ENCODE data around the gene TEX55. TPM values are rescaled to one million over a fixed set of nuclear protein-coding genes. Genes with fewer than 3 reads are reported as not detected.

Gene TEX55
- total RNA-seq (2012; rRNA removed) (not detected in 2 replicates), polyA plus RNA-seq (2012; rRNA removed) (not detected in 2 replicates), Bru-seq, nascent RNA (not detected), BruChase-seq, experiment 1, labeled RNA remaining after a 6-hour chase (not detected), BruChase-seq, experiment 2, labeled RNA remaining after a 2-hour chase (not detected)
- polyA plus RNA-seq (2012; cell fraction: cytosol; rRNA removed): not detected in 2 replicates
- polyA plus RNA-seq (2012; cell fraction: nucleus; rRNA removed; ENCODE audit: low replicate concordance): not detected in 2 replicates
- long read RNA-seq: 0 reads

GRCh38 chr3:119145500-119146167 lies at the start of gene TEX55:
Gene TEX55 (plus strand): TSS chr3:119146165. CDS start chr3:119146190, 25 bp downstream.
- CTCF ChIA-PET: interaction anchor here (0.7 to 1.9 kb wide), 3 partner anchors 63 to 96 kb away, joined by 3 to 9 read pairs (median 3); partner anchors contain the start of gene B4GALT4
- peak within 1 kb of the TSS; percentile 92 for H2AK9ac ChIP-seq (replicated peaks; ENCODE audit: low read depth, low read length, poor library complexity)
- H4K20me1 ChIP-seq (ENCODE audit: insufficient read depth, low read length): no peaks in the 10 kb centered on the region
- H2BK120ac ChIP-seq (ENCODE audit: low read depth, low read length): peak within 1 kb of the TSS; percentile 90
- H4K91ac ChIP-seq (ENCODE audit: insufficient read depth, low read depth, low read length): peak within 1 kb of the TSS; percentile 83
- no peak within 1 kb of the TSS; the same call in 1 of the 2 replicates for H3K9ac ChIP-seq (ENCODE audit: low read depth, low read length)
- peak within 1 kb of the TSS; percentile 93 for H2AFZ ChIP-seq (replicated peaks; ENCODE audit: low read length, poor library complexity)
- H2BK5ac ChIP-seq (ENCODE audit: low read depth, low read length, poor library complexity, severe bottlenecking): peak within 1 kb of the TSS; percentile 60
- H3K79me1 ChIP-seq (ENCODE audit: low read depth in 1 of 2, low read length in 2 of 2): no peaks in the 10 kb centered on the region
- no peak within 1 kb of the TSS for H3K4me3 ChIP-seq (ENCODE audit: insufficient read depth, low read depth, low read length)
- H3K4me1 ChIP-seq (ENCODE audit: control insufficient read depth, insufficient read depth, low read length): peaks cover 4% of the 10 kb centered on the region
- 93% methylated on average over 2 of the region's 23 CpGs; no CpG with 5 or more reads in 1 of the 2 experiments for WGBS, 2 experiments (ENCODE audit: extremely low coverage in 2 of 2, insufficient read length in 1 of 2)
- no peaks in the 10 kb centered on the region for H3K36me3 ChIP-seq (ENCODE audit: control insufficient read depth, insufficient read depth, low read length)
- dilution Hi-C loops (cut with HindIII; ENCODE audit: low sequenced_read_pairs, unreplicated experiment) (no loop called here), in situ Hi-C loops (cut with MboI; ENCODE audit: low sequenced_read_pairs) (loop anchor here (5.0 to 25.0 kb wide), 2 partner anchors 97 to 542 kb away; partner anchors contain the start of genes B4GALT4 and COX17), intact Hi-C loops (cut with micrococcal nuclease) (loop anchor here (1.0 to 5.0 kb wide), 5 partner anchors 37 to 536 kb away; no protein-coding TSS in a partner anchor)
- no peak within 1 kb of the TSS for H3K23ac ChIP-seq (ENCODE audit: low read depth, low read length)
- H4K5ac ChIP-seq (ENCODE audit: low read depth, low read length): peak within 1 kb of the TSS; percentile 61
- peak within 1 kb of the TSS; percentile 19 to 77; a peak in 2 of 4 replicates for H4K8ac ChIP-seq (ENCODE audit: low read depth in 2 of 2, low read length in 2 of 2)
- H3K18ac ChIP-seq (ENCODE audit: low read depth, low read length): peak within 1 kb of the TSS; percentile 88; the same call in 1 of the 2 replicates
- H2BK15ac ChIP-seq (ENCODE audit: low read depth, low read length): peak within 1 kb of the TSS; percentile 85
- peak within 1 kb of the TSS; percentile 90 for H2BK20ac ChIP-seq (ENCODE audit: low read depth, low read length)
- peak within 1 kb of the TSS; percentile 79 for H3K4ac ChIP-seq (ENCODE audit: low read depth, low read length)
- H2AK5ac ChIP-seq (ENCODE audit: low read depth, low read length): peak within 1 kb of the TSS; percentile 95
- no peaks in the 10 kb centered on the region for H3K9me3 ChIP-seq (ENCODE audit: control insufficient read depth, insufficient read depth, low read length)
- no peak within 1 kb of the TSS for H3K56ac ChIP-seq (ENCODE audit: extremely low read depth, insufficient read depth, low read length)
- H3K4me2 ChIP-seq (ENCODE audit: low read depth, low read length): no peak within 1 kb of the TSS
- peaks cover 2% of the 10 kb centered on the region; the same call in 1 of the 2 replicates for H3K9me1 ChIP-seq (ENCODE audit: insufficient read depth, low read length)
- no TSS peak for BruUV-seq (replicated peaks)
- DNase-seq (peak; percentile 61), ATAC-seq (ENCODE audit: low read depth) (peak; percentile 81)
- H3K27ac ChIP-seq (ENCODE audit: insufficient read depth, low read length): no peak within 1 kb of the TSS
- no peaks in the 10 kb centered on the region for H3K27me3 ChIP-seq (ENCODE audit: control insufficient read depth, insufficient read depth, low read length)
- peak within 1 kb of the TSS; percentile 70; the same call in 1 of the 2 replicates for H3K14ac ChIP-seq (replicated peaks; ENCODE audit: low read depth, low read length)
- POLR2A ChIA-PET (ENCODE audit: unreplicated experiment): interaction anchor here (0.5 kb wide), 1 partner anchor 9 kb away, joined by 3 read pairs; no protein-coding TSS in a partner anchor
- TF ChIP-seq MAFK (IDR thresholded peaks at IDR 0.05; ENCODE audit: low read depth, low read length) (no peak), POLR2A (IDR thresholded peaks at IDR 0.05; ENCODE audit: low read depth, low read length) (no peak), SMC3 (IDR thresholded peaks at IDR 0.05; ENCODE audit: low read depth, low read length) (peak; percentile 76), NFE2L2 (IDR thresholded peaks at IDR 0.05; ENCODE audit: low read depth, low read length) (no peak), MXI1 (IDR thresholded peaks at IDR 0.05; ENCODE audit: borderline replicate concordance, low read depth, low read length) (no peak), CEBPB (IDR thresholded peaks at IDR 0.05; ENCODE audit: low read depth, low read length) (no peak), RCOR1 (IDR thresholded peaks at IDR 0.05; ENCODE audit: insufficient replicate concordance, low read length) (no peak), RAD21 (IDR thresholded peaks at IDR 0.05; ENCODE audit: low read length) (peak; percentile 81), MAZ (IDR thresholded peaks at IDR 0.05; ENCODE audit: borderline replicate concordance, low read depth, low read length) (no peak), RFX5 (IDR thresholded peaks at IDR 0.05; ENCODE audit: low read depth, low read length) (no peak)
- TF ChIP-seq, protein P1, sequence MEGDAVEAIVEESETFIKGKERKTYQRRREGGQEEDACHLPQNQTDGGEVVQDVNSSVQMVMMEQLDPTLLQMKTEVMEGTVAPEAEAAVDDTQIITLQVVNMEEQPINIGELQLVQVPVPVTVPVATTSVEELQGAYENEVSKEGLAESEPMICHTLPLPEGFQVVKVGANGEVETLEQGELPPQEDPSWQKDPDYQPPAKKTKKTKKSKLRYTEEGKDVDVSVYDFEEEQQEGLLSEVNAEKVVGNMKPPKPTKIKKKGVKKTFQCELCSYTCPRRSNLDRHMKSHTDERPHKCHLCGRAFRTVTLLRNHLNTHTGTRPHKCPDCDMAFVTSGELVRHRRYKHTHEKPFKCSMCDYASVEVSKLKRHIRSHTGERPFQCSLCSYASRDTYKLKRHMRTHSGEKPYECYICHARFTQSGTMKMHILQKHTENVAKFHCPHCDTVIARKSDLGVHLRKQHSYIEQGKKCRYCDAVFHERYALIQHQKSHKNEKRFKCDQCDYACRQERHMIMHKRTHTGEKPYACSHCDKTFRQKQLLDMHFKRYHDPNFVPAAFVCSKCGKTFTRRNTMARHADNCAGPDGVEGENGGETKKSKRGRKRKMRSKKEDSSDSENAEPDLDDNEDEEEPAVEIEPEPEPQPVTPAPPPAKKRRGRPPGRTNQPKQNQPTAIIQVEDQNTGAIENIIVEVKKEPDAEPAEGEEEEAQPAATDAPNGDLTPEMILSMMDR (conservative IDR thresholded peaks at IDR 0.05; ENCODE audit: low read depth, low read length): peak; percentile 76
- TF ChIP-seq, protein P2, sequence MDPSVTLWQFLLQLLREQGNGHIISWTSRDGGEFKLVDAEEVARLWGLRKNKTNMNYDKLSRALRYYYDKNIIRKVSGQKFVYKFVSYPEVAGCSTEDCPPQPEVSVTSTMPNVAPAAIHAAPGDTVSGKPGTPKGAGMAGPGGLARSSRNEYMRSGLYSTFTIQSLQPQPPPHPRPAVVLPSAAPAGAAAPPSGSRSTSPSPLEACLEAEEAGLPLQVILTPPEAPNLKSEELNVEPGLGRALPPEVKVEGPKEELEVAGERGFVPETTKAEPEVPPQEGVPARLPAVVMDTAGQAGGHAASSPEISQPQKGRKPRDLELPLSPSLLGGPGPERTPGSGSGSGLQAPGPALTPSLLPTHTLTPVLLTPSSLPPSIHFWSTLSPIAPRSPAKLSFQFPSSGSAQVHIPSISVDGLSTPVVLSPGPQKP (IDR thresholded peaks at IDR 0.05; ENCODE audit: borderline replicate concordance, low read depth, low read length): no peak

Data from IMR-90 (cell line).